Fibroblast of lung (primary cell): Measurements from ENCODE around the gene CCDC57.

Source experiments
- CTCF ChIP-seq, 2 donors: IDR thresholded peaks in 1 of 2; conservative IDR thresholded peaks in 1 of 2; 1 replicate in 1 of 2; 2 replicates in 1 of 2; pipeline ENCODE4 v1.5.1; 2011 to 2012; ENCODE audit warnings: low read length in 2 of 2, control low read depth in 1 of 2, inconsistent platforms in 1 of 2, low read depth in 1 of 2, mild to moderate bottlenecking in 1 of 2
- EZH2 ChIP-seq: IDR thresholded peaks from 2 replicates; pipeline ENCODE4 v1.5.1; 2012; ENCODE audit warnings: low read length, control low read depth, mild to moderate bottlenecking; ENCODE audit errors: missing control alignments

- no peak for TF ChIP-seq CTCF (conservative IDR thresholded peaks at IDR 0.05 in 1 of 2, IDR thresholded peaks at IDR 0.05 in 1 of 2; ENCODE audit: low read depth in 1 of 2, low read length in 2 of 2)
- TF ChIP-seq EZH2: no peak
These were observed 49.7 kb upstream of the CCDC57 start for GRCh38 chr17:82262344-82262743.
